Uterus (tissue), 2 donors: ENCODE results near the gene NYNRIN.

Experiments used
- CTCF ChIP-seq, 4 experiments: fragments of 200-600 bp in 2 of 4; fragments of 450-650 bp in 2 of 4; sonication (generic) in 2 of 4; IDR thresholded peaks; one replicate each; pipeline ENCODE4 v1.5.1; 2016 to 2019; ENCODE audit warnings: antibody characterized with exemption in 4 of 4, mild to moderate bottlenecking in 2 of 4, moderate library complexity in 1 of 4
- POLR2A ChIP-seq, 2 donors: fragments of 450-650 bp; IDR thresholded peaks; one replicate each; pipeline ENCODE4 v1.6.1; 2016; ENCODE audit warnings: antibody characterized with exemption in 2 of 2, mild to moderate bottlenecking in 1 of 2, moderate library complexity in 1 of 2

- TF ChIP-seq CTCF (IDR thresholded peaks at IDR 0.05), result no peak
- no peak for TF ChIP-seq POLR2A (IDR thresholded peaks at IDR 0.05)
Measured at GRCh38 chr14:24435998-24436354, 37.2 kb downstream of the NYNRIN start.
